ENCODE results near the gene SORCS2.

DNA sequence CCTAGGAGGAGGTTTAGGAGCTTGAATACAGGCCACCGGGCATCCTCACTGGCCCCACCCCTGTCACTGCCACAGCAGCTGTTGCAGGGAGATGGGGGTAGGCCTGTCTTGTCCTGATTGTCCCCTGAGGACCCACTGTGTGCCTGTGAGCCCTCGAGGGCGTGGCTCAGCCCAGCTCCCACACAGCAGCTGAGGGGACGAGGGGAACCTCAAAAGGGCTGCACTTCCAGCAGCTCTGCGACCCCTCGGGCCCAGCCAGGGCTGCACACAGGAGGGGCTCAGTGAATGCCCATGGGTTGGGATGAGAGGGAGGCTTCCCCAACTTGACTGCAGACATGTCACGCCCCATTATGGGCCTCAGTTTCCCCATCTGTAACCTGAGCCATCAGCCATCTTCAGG is 521.4 kb downstream of the SORCS2 start:
- TF ChIP-seq CTCF (IDR thresholded peaks at IDR 0.05) (no peak), POLR2A (IDR thresholded peaks at IDR 0.05) (no peak)
